Endothelial cell of umbilical vein (primary cell): Measurements from ENCODE around the gene DAPK2. TPM values are rescaled to one million over a fixed set of nuclear protein-coding genes. Genes with fewer than 3 reads are reported as not detected.

Experiments
- BruUV-seq: library from RNA; stranded (reverse); fragments of 400-500 nt; replicated peaks from 2 replicates; lab custom pipeline; 2021; lab: Mats Ljungman, UMichigan
- CTCF ChIA-PET: fragments of 300-600, 350-600 bp; sonication (Branson Sonifier 250); formaldehyde crosslinking; loops from one replicate; lab custom pipeline; 2021; ENCODE audit warnings: antibody characterized with exemption, inconsistent platforms; lab: Charles Lee
- POLR2A ChIA-PET: fragments of 300-600, 350-600 bp; sonication (Branson Sonifier 250); formaldehyde crosslinking; loops from one replicate; lab custom pipeline; 2021; ENCODE audit warnings: antibody characterized with exemption, inconsistent platforms; lab: Charles Lee
- DNase-seq: peaks from one replicate; pipeline ENCODE4 v3.0.0-alpha.2; 2011; ENCODE audit warnings: low read depth, low spot score
- FAIRE-seq: peaks from 2 replicates; lab custom pipeline; 2011; peaks lifted over from hg19 to GRCh38; lab: Jason Lieb, UNC
- H2AFZ ChIP-seq: 2 replicates; pipeline ENCODE4 v1.6.0; 2012; ENCODE audit warnings: low read depth, low read length, control low read depth, inconsistent platforms
- H3K27ac ChIP-seq: 2 replicates; pipeline ENCODE4 v1.5.1; 2011; ENCODE audit warnings: low read depth, mild to moderate bottlenecking, control low read depth, low read length, moderate library complexity; ENCODE audit not compliant: insufficient read depth
- H3K27me3 ChIP-seq, 2 experiments: 2 replicates each; pipeline versions ENCODE4 v1.6.0 to v1.6.1; 2011; ENCODE audit warnings: low read length in 2 of 2, mixed read lengths in 1 of 2; ENCODE audit not compliant: control insufficient read depth in 2 of 2, insufficient read depth in 2 of 2
- H3K36me3 ChIP-seq, 2 experiments: 2 replicates in 1 of 2; 3 replicates in 1 of 2; pipeline ENCODE4 v1.5.1; 2011; ENCODE audit warnings: low read length in 2 of 2, mild to moderate bottlenecking in 1 of 2, moderate library complexity in 1 of 2; ENCODE audit not compliant: control insufficient read depth in 2 of 2, insufficient read depth in 2 of 2; ENCODE audit errors: extremely low read depth in 1 of 2
- H3K4me1 ChIP-seq: 3 replicates; pipeline ENCODE4 v1.5.1; 2011; ENCODE audit warnings: mild to moderate bottlenecking, low read length; ENCODE audit not compliant: control insufficient read depth, insufficient read depth; ENCODE audit errors: extremely low read depth
- H3K4me2 ChIP-seq: 2 replicates; pipeline ENCODE4 v1.6.1; 2011; ENCODE audit warnings: low read length, control low read depth, mixed read lengths; ENCODE audit not compliant: insufficient read depth
- H3K4me3 ChIP-seq, 3 experiments: fragments of 200-600 bp in 1 of 3; sonication (generic), shearing (Covaris generic) in 1 of 3; replicated peaks in 1 of 3; 2 replicates each; pipeline ENCODE4 v1.5.1; 2011 to 2016; ENCODE audit warnings: control low read depth in 3 of 3, low read length in 3 of 3, mild to moderate bottlenecking in 2 of 3, inconsistent platforms in 1 of 3, low read depth in 1 of 3, moderate library complexity in 1 of 3; ENCODE audit not compliant: insufficient read depth in 1 of 3
- H3K79me2 ChIP-seq: 2 replicates; pipeline ENCODE4 v1.6.0; 2012; ENCODE audit warnings: low read length, inconsistent platforms; ENCODE audit not compliant: control insufficient read depth, insufficient read depth
- H3K9ac ChIP-seq: replicated peaks from 2 replicates; pipeline ENCODE3; 2011; ENCODE audit warnings: low read length, control low read depth; ENCODE audit not compliant: insufficient read depth; ENCODE audit errors: extremely low read depth
- H3K9me1 ChIP-seq: replicated peaks from 3 replicates; pipeline ENCODE4 v1.6.0; 2011; ENCODE audit warnings: mild to moderate bottlenecking, low read length; ENCODE audit not compliant: control insufficient read depth, insufficient read depth; ENCODE audit errors: extremely low read depth
- H3K9me3 ChIP-seq: replicated peaks from 2 replicates; pipeline ENCODE4 v1.5.1; 2012; ENCODE audit warnings: low read length, inconsistent platforms; ENCODE audit not compliant: control insufficient read depth, insufficient read depth
- H4K20me1 ChIP-seq: replicated peaks from 2 replicates; pipeline ENCODE3; 2011; ENCODE audit warnings: mild to moderate bottlenecking, low read length; ENCODE audit not compliant: control insufficient read depth, insufficient read depth; ENCODE audit errors: extremely low read depth
- CTCF ChIP-seq, 2 donors: IDR thresholded peaks; 1 replicate in 1 of 2; 2 replicates in 1 of 2; pipeline ENCODE4 v1.5.1; 2011; ENCODE audit warnings: low read length in 2 of 2, mild to moderate bottlenecking in 2 of 2, moderate library complexity in 2 of 2, control low read depth in 1 of 2, inconsistent platforms in 1 of 2, low read depth in 1 of 2; ENCODE audit not compliant: insufficient read depth in 1 of 2; ENCODE audit errors: extremely low read depth in 1 of 2
- EZH2 ChIP-seq: IDR thresholded peaks from 2 replicates; pipeline ENCODE4 v1.6.1; 2012; ENCODE audit warnings: borderline replicate concordance, low read depth, mild to moderate bottlenecking, moderate library complexity, low read length, inconsistent platforms; ENCODE audit not compliant: severe bottlenecking
- FOS ChIP-seq: IDR thresholded peaks from 2 replicates; pipeline ENCODE4 v1.6.1; 2011; ENCODE audit warnings: mild to moderate bottlenecking, low read length, moderate library complexity, borderline replicate concordance; ENCODE audit not compliant: insufficient read depth
- GATA2 ChIP-seq: IDR thresholded peaks from 2 replicates; pipeline ENCODE4 v1.7.0; 2011; ENCODE audit warnings: low read depth, mild to moderate bottlenecking, moderate library complexity, mixed read lengths, low read length; ENCODE audit not compliant: insufficient read length, insufficient read depth
- JUN ChIP-seq: IDR thresholded peaks from 2 replicates; pipeline ENCODE4 v1.6.1; 2011; ENCODE audit warnings: borderline replicate concordance, low read depth; ENCODE audit not compliant: insufficient read length, insufficient read depth
- MYC ChIP-seq: IDR thresholded peaks from one replicate; pipeline ENCODE4 v1.6.1; 2011; ENCODE audit warnings: mild to moderate bottlenecking, low read depth, low read length
- POLR2A ChIP-seq: IDR thresholded peaks from 2 replicates; pipeline ENCODE4 v1.6.1; 2012; ENCODE audit warnings: low read depth, mild to moderate bottlenecking, control low read depth, low read length
- POLR2AphosphoS5 ChIP-seq: IDR thresholded peaks from 2 replicates; pipeline ENCODE4 v1.6.1; 2012; ENCODE audit warnings: low read depth, mild to moderate bottlenecking, control low read depth, low read length, moderate library complexity; ENCODE audit not compliant: insufficient read depth
- dilution Hi-C: fragments of 300-500 bp; cut with MboI; formaldehyde crosslinking; loops from one replicate; pipeline ENCODE4 v1.15.0; 2019; ENCODE audit warnings: low sequenced_read_pairs; ENCODE audit not compliant: extremely low pct_ligation_motif_present
- intact Hi-C: fragments of 100-400 bp; cut with micrococcal nuclease; formaldehyde crosslinking; loops from one replicate; pipeline ENCODE4 v1.10.0; 2022
- polyA plus RNA-seq, 4 experiments: library from polyadenylated mRNA; depleted of rRNA in 3 of 4; stranded (reverse) in 3 of 4; unstranded in 1 of 4; fragments of >200 nt; gene quantifications; 2 replicates each; pipeline versions ENCODE4 v1.2.1 to v1.2.3, GENCODE V29; 2011 to 2012; ENCODE audit warnings: missing spikeins in 1 of 4
- total RNA-seq: library from RNA; stranded (reverse); gene quantifications from 2 replicates; pipeline ENCODE4 v1.2.3, GENCODE V29; 2021
- TF ChIP-seq, protein P1 (sequence below): IDR thresholded peaks from 2 replicates; pipeline ENCODE4 v1.6.1; 2011; ENCODE audit not compliant: insufficient read depth, insufficient read length

Gene DAPK2
- total and polyA plus RNA-seq, 2 donors (not counting 3 experiments of a cell fraction or from before 2014, with no cell fraction given): 2.8 to 6.7 TPM

DNA sequence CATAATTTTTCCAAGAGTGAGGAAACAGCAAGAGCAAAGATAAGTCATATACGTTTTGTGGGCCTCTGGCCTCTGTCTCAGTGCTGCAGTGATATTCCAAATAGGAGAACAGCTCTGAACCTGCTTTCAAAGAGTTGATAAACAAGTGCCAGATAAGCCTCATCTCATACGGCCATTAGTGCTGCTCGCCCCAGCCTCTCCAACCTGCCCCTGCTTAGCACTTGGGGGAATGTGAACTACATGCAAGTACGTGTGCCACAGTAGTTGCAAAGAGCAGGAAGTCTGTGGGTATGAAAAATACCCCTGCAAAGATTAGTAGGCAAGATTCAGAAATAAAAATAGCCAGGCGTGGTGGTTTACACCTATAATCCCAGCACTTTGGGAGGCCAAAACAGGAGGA, 14.0 kb downstream of the DAPK2 start:
- Histone ChIP-seq H3K27me3 (peaks cover 2 to 6% of the 10 kb centered on the region in 2 experiments), H3K36me3 (no peaks in the 10 kb centered on the region), H2AFZ (no peak overlapping the region), H3K9ac (no peak overlapping the region), H3K4me2 (no peak overlapping the region), H3K4me3 (no peak overlapping the region), H3K4me1 (peaks cover 5% of the 10 kb centered on the region), H3K9me1 (no peaks in the 10 kb centered on the region), H3K79me2 (no peaks in the 10 kb centered on the region), H4K20me1 (no peaks in the 10 kb centered on the region), H3K9me3 (no peaks in the 10 kb centered on the region), H3K27ac (no peak overlapping the region)
- ChIA-PET CTCF (interaction anchor here (1.3 kb wide), 1 partner anchor 14 kb away, joined by 4 read pairs; no protein-coding TSS in a partner anchor), POLR2A (no interaction called here)
- no peak for FAIRE-seq
- BruUV-seq: no TSS peak
- intact Hi-C loops (no loop called here), dilution Hi-C loops (no loop called here)
- DNase-seq: no peak
- TF ChIP-seq POLR2A: no peak
- TF ChIP-seq MYC: no peak
- TF ChIP-seq, protein P1, sequence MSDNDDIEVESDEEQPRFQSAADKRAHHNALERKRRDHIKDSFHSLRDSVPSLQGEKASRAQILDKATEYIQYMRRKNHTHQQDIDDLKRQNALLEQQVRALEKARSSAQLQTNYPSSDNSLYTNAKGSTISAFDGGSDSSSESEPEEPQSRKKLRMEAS: no peak
- no peak for TF ChIP-seq JUN
- TF ChIP-seq GATA2: no peak
- TF ChIP-seq FOS: no peak
- no peak for TF ChIP-seq EZH2
- no peak for TF ChIP-seq CTCF (IDR thresholded peaks at IDR 0.05; ENCODE audit: extremely low read depth in 1 of 2, insufficient read depth in 1 of 2, low read depth in 1 of 2, low read length in 2 of 2)
- no peak for TF ChIP-seq POLR2AphosphoS5
